ENCODE results near the gene TFR2. TPM values are rescaled to one million over a fixed set of nuclear protein-coding genes. Genes with fewer than 3 reads are reported as not detected.
"Not testable (repeated sequence)": the region's sequence is repeated elsewhere in the genome, so short reads cannot be mapped to it uniquely, and the experiment has no call there.

TFR2 gene
- total RNA-seq, 1 donor from 2014 or later: 5.9 TPM

GRCh38 chr7:100665168-100665726 lies 23.9 kb upstream of the TFR2 start:
- TF ChIP-seq, protein P1, sequence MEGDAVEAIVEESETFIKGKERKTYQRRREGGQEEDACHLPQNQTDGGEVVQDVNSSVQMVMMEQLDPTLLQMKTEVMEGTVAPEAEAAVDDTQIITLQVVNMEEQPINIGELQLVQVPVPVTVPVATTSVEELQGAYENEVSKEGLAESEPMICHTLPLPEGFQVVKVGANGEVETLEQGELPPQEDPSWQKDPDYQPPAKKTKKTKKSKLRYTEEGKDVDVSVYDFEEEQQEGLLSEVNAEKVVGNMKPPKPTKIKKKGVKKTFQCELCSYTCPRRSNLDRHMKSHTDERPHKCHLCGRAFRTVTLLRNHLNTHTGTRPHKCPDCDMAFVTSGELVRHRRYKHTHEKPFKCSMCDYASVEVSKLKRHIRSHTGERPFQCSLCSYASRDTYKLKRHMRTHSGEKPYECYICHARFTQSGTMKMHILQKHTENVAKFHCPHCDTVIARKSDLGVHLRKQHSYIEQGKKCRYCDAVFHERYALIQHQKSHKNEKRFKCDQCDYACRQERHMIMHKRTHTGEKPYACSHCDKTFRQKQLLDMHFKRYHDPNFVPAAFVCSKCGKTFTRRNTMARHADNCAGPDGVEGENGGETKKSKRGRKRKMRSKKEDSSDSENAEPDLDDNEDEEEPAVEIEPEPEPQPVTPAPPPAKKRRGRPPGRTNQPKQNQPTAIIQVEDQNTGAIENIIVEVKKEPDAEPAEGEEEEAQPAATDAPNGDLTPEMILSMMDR (conservative IDR thresholded peaks at IDR 0.05; ENCODE audit: low read depth, low read length): no peak
- DNase-seq (ENCODE audit: low read depth): no peak
- H3K4me3 ChIP-seq (ENCODE audit: low read depth, low read length): no peak overlapping the region

DNA sequence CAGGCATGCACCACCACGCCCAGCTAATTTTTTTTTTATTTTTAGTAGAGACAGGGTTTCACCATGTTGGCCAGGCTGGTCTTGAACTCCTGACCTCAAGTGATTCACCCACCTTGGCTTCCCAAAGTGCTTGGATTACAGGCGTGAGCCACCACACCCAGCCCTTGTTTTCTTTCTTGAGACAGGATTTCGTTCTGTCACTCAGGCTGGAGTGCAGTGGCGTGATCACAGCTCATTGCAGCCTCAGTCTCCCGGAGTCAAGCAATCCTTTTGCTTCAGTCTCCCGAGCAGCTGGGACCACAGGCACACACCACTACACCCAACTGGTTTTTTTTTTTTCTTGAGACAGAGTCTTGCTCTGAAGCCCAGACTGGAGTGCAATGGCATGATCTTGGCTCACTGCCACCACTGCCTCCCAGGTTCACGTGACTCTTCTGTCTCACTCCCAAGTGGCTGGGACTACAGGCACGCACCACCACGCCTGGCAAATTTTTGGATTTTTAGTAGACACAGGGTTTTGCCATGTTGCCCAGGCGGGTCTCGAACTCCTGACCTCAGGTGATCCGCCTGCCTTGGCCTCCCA lies 20.9 kb upstream of the TFR2 start:
- not testable (repeated sequence) for DNase-seq (ENCODE audit: low read depth); H3K4me3 ChIP-seq (ENCODE audit: low read depth, low read length)

- TF ChIP-seq, protein P1 (conservative IDR thresholded peaks at IDR 0.05; ENCODE audit: low read depth, low read length): no peak
- no peak within 1 kb of the TSS for H3K4me3 ChIP-seq (ENCODE audit: low read depth, low read length)
- DNase-seq (ENCODE audit: low read depth): no peak
Observed at GRCh38 chr7:100655908-100656674, 14.7 kb upstream of the TFR2 start, which contains the start of gene ACTL6B. ACTL6B (minus strand) TSS chr7:100656448; CDS start chr7:100656354, 94 bp downstream.

DNA sequence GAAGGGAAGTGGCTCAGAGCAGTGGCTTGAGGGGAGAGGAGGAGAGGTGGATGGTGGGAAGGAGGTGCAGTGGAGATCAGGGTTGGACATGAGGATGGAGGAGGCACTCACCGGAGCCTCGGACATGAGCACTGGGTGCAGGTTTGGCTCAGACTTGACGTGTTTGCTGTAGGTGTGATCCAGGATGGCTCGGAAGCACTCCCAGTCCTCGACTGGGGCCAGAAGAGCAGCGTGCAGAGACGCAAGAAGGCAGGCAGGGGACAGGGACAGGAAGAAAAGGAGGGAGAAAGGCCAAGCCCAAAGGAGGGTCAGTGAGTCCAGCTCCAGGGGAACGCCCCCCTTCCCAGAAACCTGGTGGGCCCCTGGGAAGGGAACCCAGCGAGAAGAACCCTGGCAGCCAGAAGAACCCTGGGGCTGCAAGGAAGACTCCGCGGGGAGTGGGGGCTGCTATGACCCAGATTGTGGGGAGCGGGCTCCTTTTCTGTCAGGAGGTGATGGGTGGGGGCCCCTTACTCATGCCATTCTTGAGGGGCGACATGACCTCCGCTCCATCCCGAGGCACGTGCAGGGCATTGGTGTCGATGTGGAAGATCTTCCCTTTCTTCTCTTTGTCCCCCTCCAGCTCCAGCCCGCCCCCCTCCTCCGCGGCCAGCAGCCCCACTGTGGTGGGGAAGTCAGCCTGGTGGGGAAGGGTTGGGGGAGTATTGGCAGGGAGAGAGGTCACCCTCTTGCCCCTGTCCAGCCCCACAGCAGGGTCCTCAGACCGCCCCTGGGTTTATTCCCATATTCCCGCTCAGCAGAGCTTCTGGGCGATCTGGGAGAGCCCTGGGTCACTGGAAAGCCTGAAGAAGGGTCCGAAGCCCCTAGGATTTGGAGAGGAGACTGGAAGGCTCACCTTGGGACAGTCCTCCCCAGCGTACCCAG lies 13.8 kb upstream of the TFR2 start:
- no peak for DNase-seq (ENCODE audit: low read depth)
- TF ChIP-seq, protein P1 (conservative IDR thresholded peaks at IDR 0.05; ENCODE audit: low read depth, low read length): no peak
- H3K4me3 ChIP-seq (ENCODE audit: low read depth, low read length): no peak overlapping the region

DNA sequence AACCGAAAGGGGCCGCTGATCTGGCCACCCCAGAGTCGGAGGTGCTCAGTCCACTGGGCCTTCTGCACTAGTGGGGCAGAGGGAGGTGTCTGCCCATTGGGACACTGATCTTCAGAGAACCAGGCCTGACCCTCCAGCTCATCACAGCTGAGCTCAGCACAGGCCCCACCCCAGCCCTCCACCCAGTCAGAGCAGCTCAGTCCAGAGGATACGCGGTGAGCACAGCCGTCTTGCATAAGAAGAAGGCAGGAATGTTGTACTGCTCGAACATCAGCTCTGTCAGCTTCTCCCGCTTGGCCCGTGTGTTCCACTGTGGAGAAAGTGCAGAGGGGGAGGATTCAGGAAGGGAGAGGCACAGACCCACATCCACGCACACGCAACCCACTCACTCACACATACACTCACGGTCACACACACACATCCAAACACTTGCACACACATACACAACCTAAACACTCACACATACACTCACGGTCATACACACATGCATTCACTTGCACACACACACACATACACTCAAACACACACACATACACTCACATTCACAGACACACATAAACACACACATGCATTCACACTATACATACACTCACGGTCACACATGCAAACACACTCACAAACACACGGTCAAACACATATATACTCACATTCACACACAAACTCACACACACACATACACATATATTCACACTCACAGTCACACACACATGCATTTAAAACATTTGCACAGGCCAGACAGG lies 8.6 kb upstream of the TFR2 start:
- TF ChIP-seq, protein P1 (conservative IDR thresholded peaks at IDR 0.05; ENCODE audit: low read depth, low read length): no peak
- H3K4me3 ChIP-seq (ENCODE audit: low read depth, low read length): no peak overlapping the region
- no peak for DNase-seq (ENCODE audit: low read depth)

DNA sequence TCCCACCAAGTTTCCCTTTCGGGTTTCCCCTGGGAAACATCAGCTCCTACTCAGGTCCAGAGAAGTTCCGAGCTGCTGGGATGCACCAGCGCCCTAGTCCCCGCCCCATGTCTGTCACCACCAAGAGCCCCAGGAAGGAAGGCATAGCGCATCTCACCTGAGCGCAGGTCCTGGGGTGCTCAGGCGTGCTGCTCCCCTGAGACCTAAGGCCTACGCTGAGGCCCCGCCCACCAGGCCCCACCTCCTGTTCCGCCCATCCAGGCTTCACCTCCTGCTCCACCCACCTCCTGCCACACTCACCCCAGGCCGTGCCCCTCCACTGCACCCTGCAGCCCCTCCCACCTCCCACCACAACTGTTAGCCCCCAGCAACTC lies 1.2 kb upstream of the TFR2 start:
- no peak overlapping the region for H3K4me3 ChIP-seq (ENCODE audit: low read depth, low read length)
- DNase-seq (ENCODE audit: low read depth): no peak
- TF ChIP-seq, protein P1 (conservative IDR thresholded peaks at IDR 0.05; ENCODE audit: low read depth, low read length): no peak

Data from epithelial cell of proximal tubule (primary cell).